HEK293T (cell line): ENCODE measurements around the gene CDH12.

Source experiments
- ARNT ChIP-seq: fragments of 450-650 bp; IDR thresholded peaks from 2 replicates; pipeline ENCODE4 v1.6.1; 2017; ENCODE audit warnings: mild to moderate bottlenecking
- BHLHE40 ChIP-seq: fragments of 450-650 bp; IDR thresholded peaks from 2 replicates; pipeline ENCODE4 v1.6.1; 2016; ENCODE audit warnings: mild to moderate bottlenecking, moderate library complexity, borderline replicate concordance
- FOXA1 ChIP-seq: fragments of 450-650 bp; IDR thresholded peaks from 2 replicates; pipeline ENCODE4 v1.6.1; 2016; ENCODE audit warnings: mild to moderate bottlenecking
- FOXK2 ChIP-seq: fragments of 450-650 bp; IDR thresholded peaks from 2 replicates; pipeline ENCODE4 v1.6.1; 2016; ENCODE audit warnings: mild to moderate bottlenecking
- FOXM1 ChIP-seq: fragments of 450-650 bp; IDR thresholded peaks from 2 replicates; pipeline ENCODE4 v1.6.1; 2017; ENCODE audit warnings: mild to moderate bottlenecking, borderline replicate concordance
- NFRKB ChIP-seq: fragments of 450-650 bp; IDR thresholded peaks from 2 replicates; pipeline ENCODE4 v1.6.1; 2016; ENCODE audit warnings: mild to moderate bottlenecking, moderate library complexity

DNA sequence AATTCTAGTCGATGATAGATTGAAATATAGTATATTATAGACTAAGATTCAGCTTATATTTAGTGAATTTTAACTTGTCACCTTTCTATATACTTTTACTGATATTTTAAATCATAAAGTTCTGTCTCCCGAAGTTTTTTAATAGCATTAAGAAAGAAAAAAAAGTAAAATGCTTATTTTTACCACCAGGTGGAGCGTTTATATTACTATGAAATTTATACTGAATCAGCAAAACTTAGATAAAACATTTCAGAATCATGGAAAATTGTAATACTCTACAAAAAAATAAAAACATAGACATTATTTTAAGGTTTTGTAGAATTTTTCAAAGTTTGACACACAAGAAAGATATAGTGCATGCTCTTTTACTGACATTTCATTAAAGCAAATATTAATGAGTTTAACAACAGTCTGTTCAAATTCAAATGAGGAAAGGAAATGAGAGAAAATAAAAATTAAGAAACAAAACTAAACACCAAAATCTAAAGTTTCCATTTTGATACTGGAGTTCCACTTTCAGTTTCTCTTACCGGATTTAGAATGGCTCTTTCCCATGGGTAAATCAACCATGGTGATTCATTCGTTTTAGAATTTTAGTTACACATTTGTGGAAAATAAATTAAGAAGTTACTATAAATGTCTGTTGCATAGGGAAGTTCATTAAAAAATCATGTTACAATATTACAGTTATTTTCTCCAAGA lies 1035.3 kb downstream of the CDH12 start:
- no peak for TF ChIP-seq FOXA1
- no peak for TF ChIP-seq FOXM1
- TF ChIP-seq BHLHE40 = no peak
- no peak for TF ChIP-seq FOXK2
- TF ChIP-seq ARNT = no peak
- no peak for TF ChIP-seq NFRKB
